ENCODE measurements around the gene IFT172.

DNA sequence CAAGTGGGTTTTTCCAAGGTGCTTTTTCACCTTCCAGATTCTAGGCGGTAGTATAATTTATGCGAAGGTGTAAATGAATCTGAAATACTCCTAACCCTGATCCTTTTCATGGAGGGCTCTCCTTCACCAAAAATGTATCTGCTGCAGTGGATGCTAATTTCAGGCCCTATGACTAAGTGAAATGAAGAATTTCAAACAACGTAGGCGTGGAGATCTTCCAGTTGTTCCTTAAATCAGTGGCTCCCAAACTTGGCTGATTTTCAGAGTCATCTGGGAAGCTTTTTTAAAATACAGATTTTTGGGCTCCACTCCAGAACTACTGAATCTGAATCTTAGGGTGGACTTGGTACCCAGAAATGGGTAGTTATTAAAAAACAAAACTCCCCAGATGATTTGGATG lies 12.6 kb upstream of the IFT172 start:
- TF ChIP-seq, protein P1, sequence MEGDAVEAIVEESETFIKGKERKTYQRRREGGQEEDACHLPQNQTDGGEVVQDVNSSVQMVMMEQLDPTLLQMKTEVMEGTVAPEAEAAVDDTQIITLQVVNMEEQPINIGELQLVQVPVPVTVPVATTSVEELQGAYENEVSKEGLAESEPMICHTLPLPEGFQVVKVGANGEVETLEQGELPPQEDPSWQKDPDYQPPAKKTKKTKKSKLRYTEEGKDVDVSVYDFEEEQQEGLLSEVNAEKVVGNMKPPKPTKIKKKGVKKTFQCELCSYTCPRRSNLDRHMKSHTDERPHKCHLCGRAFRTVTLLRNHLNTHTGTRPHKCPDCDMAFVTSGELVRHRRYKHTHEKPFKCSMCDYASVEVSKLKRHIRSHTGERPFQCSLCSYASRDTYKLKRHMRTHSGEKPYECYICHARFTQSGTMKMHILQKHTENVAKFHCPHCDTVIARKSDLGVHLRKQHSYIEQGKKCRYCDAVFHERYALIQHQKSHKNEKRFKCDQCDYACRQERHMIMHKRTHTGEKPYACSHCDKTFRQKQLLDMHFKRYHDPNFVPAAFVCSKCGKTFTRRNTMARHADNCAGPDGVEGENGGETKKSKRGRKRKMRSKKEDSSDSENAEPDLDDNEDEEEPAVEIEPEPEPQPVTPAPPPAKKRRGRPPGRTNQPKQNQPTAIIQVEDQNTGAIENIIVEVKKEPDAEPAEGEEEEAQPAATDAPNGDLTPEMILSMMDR (IDR thresholded peaks at IDR 0.05; ENCODE audit: low read depth, low read length, poor library complexity, severe bottlenecking) = no peak
- no peak for TF ChIP-seq EZH2phosphoT487 (IDR thresholded peaks at IDR 0.05; ENCODE audit: borderline replicate concordance, low read length)

Data from DOHH2 (cell line).